ENCODE measurements around the gene PEPD.

- TF ChIP-seq FOXP2 (optimal IDR thresholded peaks at IDR 0.05; ENCODE audit: borderline replicate concordance, extremely low read depth, extremely low read length, insufficient read depth) (no peak), TAF1 (IDR thresholded peaks at IDR 0.05; ENCODE audit: borderline replicate concordance, insufficient read depth, low read length) (no peak)
Observed at GRCh38 chr19:33554821-33555220, 33.2 kb upstream of the PEPD start.

Measured in PFSK-1 (cell line).